HEK293 (cell line): Measurements from ENCODE around the gene PALM3.

Experiments
- GLI4 ChIP-seq: fragments of 450-650 bp; formaldehyde crosslinking; IDR thresholded peaks from 2 replicates; pipeline ENCODE4 v1.5.1; 2016; ENCODE audit warnings: missing biosample characterization, missing genetic modification characterization
- GLIS2 ChIP-seq: fragments of 450-650 bp; formaldehyde crosslinking; IDR thresholded peaks from 2 replicates; pipeline ENCODE4 v1.5.1; 2016; ENCODE audit warnings: missing biosample characterization, missing genetic modification characterization
- HOXC10 ChIP-seq: sonication (generic); formaldehyde crosslinking; IDR thresholded peaks from 2 replicates; pipeline ENCODE4 v1.8.1; 2023; ENCODE audit warnings: mild to moderate bottlenecking, missing genetic modification reagents
- HOXD13 ChIP-seq: sonication (generic); formaldehyde crosslinking; IDR thresholded peaks from 2 replicates; pipeline ENCODE4 v1.8.0; 2022; ENCODE audit warnings: missing genetic modification reagents, borderline replicate concordance
- KLF10 ChIP-seq: fragments of 450-650 bp; IDR thresholded peaks from 2 replicates; pipeline ENCODE4 v1.5.1; 2018; ENCODE audit warnings: missing biosample characterization, mild to moderate bottlenecking, missing genetic modification characterization
- MYNN ChIP-seq: fragments of 450-650 bp; formaldehyde crosslinking; IDR thresholded peaks from 2 replicates; pipeline ENCODE4 v1.5.1; 2016; ENCODE audit warnings: missing biosample characterization, missing genetic modification characterization, borderline replicate concordance
- OSR2 ChIP-seq: fragments of 450-650 bp; formaldehyde crosslinking; IDR thresholded peaks from 2 replicates; pipeline ENCODE4 v1.5.1; 2016; ENCODE audit warnings: missing biosample characterization, missing genetic modification characterization
- OVOL3 ChIP-seq: fragments of 450-650 bp; formaldehyde crosslinking; IDR thresholded peaks from 2 replicates; pipeline ENCODE4 v1.5.1; 2016; ENCODE audit warnings: missing biosample characterization, missing genetic modification characterization
- SALL2 ChIP-seq: fragments of 450-650 bp; formaldehyde crosslinking; IDR thresholded peaks from 2 replicates; pipeline ENCODE4 v1.5.0; 2017; ENCODE audit warnings: missing biosample characterization, mild to moderate bottlenecking, missing genetic modification characterization, borderline replicate concordance
- SCRT2 ChIP-seq: fragments of 450-650 bp; formaldehyde crosslinking; IDR thresholded peaks from 2 replicates; pipeline ENCODE4 v1.5.1; 2016; ENCODE audit warnings: missing biosample characterization, missing genetic modification characterization
- YY2 ChIP-seq: fragments of 450-650 bp; formaldehyde crosslinking; IDR thresholded peaks from 2 replicates; pipeline ENCODE4 v1.5.1; 2016; ENCODE audit warnings: missing biosample characterization, missing genetic modification characterization
- ZNF112 ChIP-seq: fragments of 450-650 bp; formaldehyde crosslinking; IDR thresholded peaks from 2 replicates; pipeline ENCODE4 v1.5.0; 2017; ENCODE audit warnings: missing biosample characterization, missing genetic modification characterization
- ZNF132 ChIP-seq: fragments of 450-650 bp; formaldehyde crosslinking; IDR thresholded peaks from 2 replicates; pipeline ENCODE4 v1.5.1; 2017; ENCODE audit warnings: missing biosample characterization, missing genetic modification characterization, borderline replicate concordance
- ZNF155 ChIP-seq: fragments of 450-650 bp; formaldehyde crosslinking; IDR thresholded peaks from 2 replicates; pipeline ENCODE4 v1.5.1; 2016; ENCODE audit warnings: missing biosample characterization, missing genetic modification characterization
- ZNF16 ChIP-seq: fragments of 450-650 bp; formaldehyde crosslinking; IDR thresholded peaks from 2 replicates; pipeline ENCODE4 v1.5.1; 2016; ENCODE audit warnings: low read depth, missing biosample characterization, missing genetic modification characterization
- ZNF202 ChIP-seq: fragments of 450-650 bp; formaldehyde crosslinking; IDR thresholded peaks from 2 replicates; pipeline ENCODE4 v1.5.1; 2016; ENCODE audit warnings: missing biosample characterization, missing genetic modification characterization, borderline replicate concordance
- ZNF23 ChIP-seq: fragments of 450-650 bp; formaldehyde crosslinking; IDR thresholded peaks from 2 replicates; pipeline ENCODE4 v1.5.1; 2016; ENCODE audit warnings: missing biosample characterization, missing genetic modification characterization, borderline replicate concordance
- ZNF24 ChIP-seq: fragments of 450-650 bp; formaldehyde crosslinking; IDR thresholded peaks from 2 replicates; pipeline ENCODE4 v1.5.1; 2016; ENCODE audit warnings: missing biosample characterization, missing genetic modification characterization
- ZNF302 ChIP-seq: fragments of 450-650 bp; formaldehyde crosslinking; IDR thresholded peaks from 2 replicates; pipeline ENCODE4 v1.5.1; 2016; ENCODE audit warnings: missing biosample characterization, missing genetic modification characterization, low read depth
- ZNF335 ChIP-seq: fragments of 450-650 bp; formaldehyde crosslinking; conservative IDR thresholded peaks from 2 replicates; pipeline ENCODE4 v1.5.1; 2016; ENCODE audit warnings: missing biosample characterization, missing genetic modification characterization
- ZNF354C ChIP-seq: fragments of 450-650 bp; formaldehyde crosslinking; IDR thresholded peaks from 2 replicates; pipeline ENCODE4 v1.5.1; 2016; ENCODE audit warnings: missing biosample characterization, missing genetic modification characterization, low read depth, borderline replicate concordance
- ZNF585B ChIP-seq: fragments of 450-650 bp; formaldehyde crosslinking; IDR thresholded peaks from 2 replicates; pipeline ENCODE4 v1.5.1; 2016; ENCODE audit warnings: missing biosample characterization, missing genetic modification characterization
- ZNF654 ChIP-seq: fragments of 450-650 bp; formaldehyde crosslinking; IDR thresholded peaks from 2 replicates; pipeline ENCODE4 v1.5.1; 2016; ENCODE audit warnings: low read depth, missing biosample characterization, missing genetic modification characterization
- ZNF777 ChIP-seq: fragments of 450-650 bp; formaldehyde crosslinking; IDR thresholded peaks from 2 replicates; pipeline ENCODE4 v1.5.1; 2017; ENCODE audit warnings: missing biosample characterization, missing genetic modification characterization, borderline replicate concordance
- ZNF843 ChIP-seq: fragments of 450-650 bp; formaldehyde crosslinking; IDR thresholded peaks from 2 replicates; pipeline ENCODE4 v1.5.1; 2016; ENCODE audit warnings: missing biosample characterization, missing genetic modification characterization
- TF ChIP-seq, protein P1 (sequence below): fragments of 450-650 bp; formaldehyde crosslinking; IDR thresholded peaks from 2 replicates; pipeline ENCODE4 v1.5.1; 2016; ENCODE audit warnings: missing biosample characterization, missing genetic modification characterization
- TF ChIP-seq, protein P2 (sequence below): fragments of 450-650 bp; formaldehyde crosslinking; IDR thresholded peaks from 2 replicates; pipeline ENCODE4 v1.5.1; 2016; ENCODE audit warnings: missing biosample characterization, missing genetic modification characterization
- TF ChIP-seq, protein P3 (sequence below): fragments of 450-650 bp; formaldehyde crosslinking; IDR thresholded peaks from 2 replicates; pipeline ENCODE4 v1.5.1; 2016; ENCODE audit warnings: missing biosample characterization, missing genetic modification characterization
- TF ChIP-seq, protein P4 (sequence below): fragments of 450-650 bp; formaldehyde crosslinking; IDR thresholded peaks from 2 replicates; pipeline ENCODE4 v1.5.1; 2017; ENCODE audit warnings: missing biosample characterization, missing genetic modification characterization
- TF ChIP-seq, protein P5 (sequence below): fragments of 450-650 bp; formaldehyde crosslinking; IDR thresholded peaks from 2 replicates; pipeline ENCODE4 v1.5.1; 2017; ENCODE audit warnings: missing biosample characterization, missing genetic modification characterization
- TF ChIP-seq, protein P6 (sequence below): fragments of 450-650 bp; formaldehyde crosslinking; IDR thresholded peaks from 2 replicates; pipeline ENCODE4 v1.5.1; 2016; ENCODE audit warnings: missing biosample characterization, missing genetic modification characterization

PALM3 gene

DNA sequence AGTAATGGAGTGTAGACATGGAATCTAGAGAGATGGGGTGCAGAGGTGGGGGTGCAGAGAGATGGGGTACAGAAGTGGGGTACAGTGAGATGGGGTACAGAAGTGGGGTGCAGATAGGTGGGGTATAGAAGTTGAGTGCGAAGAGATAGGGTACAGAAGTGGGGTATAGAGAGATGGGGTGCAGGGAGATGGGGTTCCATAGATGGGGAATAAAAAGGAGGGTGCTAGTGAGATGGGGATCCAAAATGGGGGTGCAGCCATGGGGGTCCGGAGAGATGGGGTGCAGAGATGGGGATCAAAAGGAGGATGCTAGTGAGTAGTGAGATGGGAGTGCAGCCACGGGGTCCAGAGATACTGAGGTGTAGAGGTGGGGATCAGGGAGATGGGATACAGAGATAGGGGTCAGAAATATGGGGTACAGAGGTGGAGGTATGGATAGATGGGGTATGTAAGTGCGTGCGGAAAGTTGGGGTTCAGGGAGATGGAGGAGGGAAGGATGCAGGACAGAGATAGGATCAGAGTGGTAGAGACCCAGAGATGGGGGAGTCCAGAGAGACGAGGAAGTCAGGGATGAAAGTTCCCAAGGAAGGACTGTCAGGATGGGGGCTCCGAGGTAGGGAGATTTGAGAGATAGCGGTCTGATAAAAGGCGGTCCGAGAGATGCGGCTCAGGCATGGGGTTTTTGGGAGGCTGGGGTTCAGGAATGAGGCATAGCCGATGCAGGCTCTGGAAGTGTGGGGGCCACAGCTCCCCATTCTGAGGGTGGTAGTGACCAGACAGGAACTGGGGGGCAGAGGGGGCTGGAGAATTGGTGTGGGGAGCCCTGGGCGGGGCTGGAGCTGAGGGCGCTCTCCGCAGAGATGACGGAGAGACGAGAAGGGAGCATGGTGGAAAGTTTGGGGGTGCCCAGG, 3.4 kb downstream of the PALM3 start (continued):
- TF ChIP-seq, protein P1, sequence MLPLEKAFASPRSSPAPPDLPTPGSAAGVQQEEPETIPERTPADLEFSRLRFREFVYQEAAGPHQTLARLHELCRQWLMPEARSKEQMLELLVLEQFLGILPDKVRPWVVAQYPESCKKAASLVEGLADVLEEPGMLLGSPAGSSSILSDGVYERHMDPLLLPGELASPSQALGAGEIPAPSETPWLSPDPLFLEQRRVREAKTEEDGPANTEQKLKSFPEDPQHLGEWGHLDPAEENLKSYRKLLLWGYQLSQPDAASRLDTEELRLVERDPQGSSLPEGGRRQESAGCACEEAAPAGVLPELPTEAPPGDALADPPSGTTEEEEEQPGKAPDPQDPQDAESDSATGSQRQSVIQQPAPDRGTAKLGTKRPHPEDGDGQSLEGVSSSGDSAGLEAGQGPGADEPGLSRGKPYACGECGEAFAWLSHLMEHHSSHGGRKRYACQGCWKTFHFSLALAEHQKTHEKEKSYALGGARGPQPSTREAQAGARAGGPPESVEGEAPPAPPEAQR (tag by site-specific recombination) = no peak
- no peak for TF ChIP-seq SALL2 (tag by site-specific recombination)
- TF ChIP-seq, protein P2, sequence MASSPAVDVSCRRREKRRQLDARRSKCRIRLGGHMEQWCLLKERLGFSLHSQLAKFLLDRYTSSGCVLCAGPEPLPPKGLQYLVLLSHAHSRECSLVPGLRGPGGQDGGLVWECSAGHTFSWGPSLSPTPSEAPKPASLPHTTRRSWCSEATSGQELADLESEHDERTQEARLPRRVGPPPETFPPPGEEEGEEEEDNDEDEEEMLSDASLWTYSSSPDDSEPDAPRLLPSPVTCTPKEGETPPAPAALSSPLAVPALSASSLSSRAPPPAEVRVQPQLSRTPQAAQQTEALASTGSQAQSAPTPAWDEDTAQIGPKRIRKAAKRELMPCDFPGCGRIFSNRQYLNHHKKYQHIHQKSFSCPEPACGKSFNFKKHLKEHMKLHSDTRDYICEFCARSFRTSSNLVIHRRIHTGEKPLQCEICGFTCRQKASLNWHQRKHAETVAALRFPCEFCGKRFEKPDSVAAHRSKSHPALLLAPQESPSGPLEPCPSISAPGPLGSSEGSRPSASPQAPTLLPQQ (tag by site-specific recombination) = no peak
- TF ChIP-seq HOXD13 (CRISPR knock-in tag) = no peak
- TF ChIP-seq ZNF335 (tag by site-specific recombination) = no peak
- TF ChIP-seq ZNF155 (tag by site-specific recombination) = 0 out of 2 replicates have a peak, but pooled peaks have one; percentile 10
- TF ChIP-seq, protein P3, sequence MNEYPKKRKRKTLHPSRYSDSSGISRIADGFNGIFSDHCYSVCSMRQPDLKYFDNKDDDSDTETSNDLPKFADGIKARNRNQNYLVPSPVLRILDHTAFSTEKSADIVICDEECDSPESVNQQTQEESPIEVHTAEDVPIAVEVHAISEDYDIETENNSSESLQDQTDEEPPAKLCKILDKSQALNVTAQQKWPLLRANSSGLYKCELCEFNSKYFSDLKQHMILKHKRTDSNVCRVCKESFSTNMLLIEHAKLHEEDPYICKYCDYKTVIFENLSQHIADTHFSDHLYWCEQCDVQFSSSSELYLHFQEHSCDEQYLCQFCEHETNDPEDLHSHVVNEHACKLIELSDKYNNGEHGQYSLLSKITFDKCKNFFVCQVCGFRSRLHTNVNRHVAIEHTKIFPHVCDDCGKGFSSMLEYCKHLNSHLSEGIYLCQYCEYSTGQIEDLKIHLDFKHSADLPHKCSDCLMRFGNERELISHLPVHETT (tag by site-specific recombination) = no peak
- TF ChIP-seq ZNF202 = no peak
- TF ChIP-seq ZNF112 (tag by site-specific recombination) = no peak
- TF ChIP-seq ZNF302 = no peak
- no peak for TF ChIP-seq ZNF24 (tag by site-specific recombination)
- TF ChIP-seq, protein P4, sequence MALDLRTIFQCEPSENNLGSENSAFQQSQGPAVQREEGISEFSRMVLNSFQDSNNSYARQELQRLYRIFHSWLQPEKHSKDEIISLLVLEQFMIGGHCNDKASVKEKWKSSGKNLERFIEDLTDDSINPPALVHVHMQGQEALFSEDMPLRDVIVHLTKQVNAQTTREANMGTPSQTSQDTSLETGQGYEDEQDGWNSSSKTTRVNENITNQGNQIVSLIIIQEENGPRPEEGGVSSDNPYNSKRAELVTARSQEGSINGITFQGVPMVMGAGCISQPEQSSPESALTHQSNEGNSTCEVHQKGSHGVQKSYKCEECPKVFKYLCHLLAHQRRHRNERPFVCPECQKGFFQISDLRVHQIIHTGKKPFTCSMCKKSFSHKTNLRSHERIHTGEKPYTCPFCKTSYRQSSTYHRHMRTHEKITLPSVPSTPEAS (tag by site-specific recombination) = 0 out of 2 replicates have a peak, but pooled peaks have one; percentile 11
- TF ChIP-seq, protein P5, sequence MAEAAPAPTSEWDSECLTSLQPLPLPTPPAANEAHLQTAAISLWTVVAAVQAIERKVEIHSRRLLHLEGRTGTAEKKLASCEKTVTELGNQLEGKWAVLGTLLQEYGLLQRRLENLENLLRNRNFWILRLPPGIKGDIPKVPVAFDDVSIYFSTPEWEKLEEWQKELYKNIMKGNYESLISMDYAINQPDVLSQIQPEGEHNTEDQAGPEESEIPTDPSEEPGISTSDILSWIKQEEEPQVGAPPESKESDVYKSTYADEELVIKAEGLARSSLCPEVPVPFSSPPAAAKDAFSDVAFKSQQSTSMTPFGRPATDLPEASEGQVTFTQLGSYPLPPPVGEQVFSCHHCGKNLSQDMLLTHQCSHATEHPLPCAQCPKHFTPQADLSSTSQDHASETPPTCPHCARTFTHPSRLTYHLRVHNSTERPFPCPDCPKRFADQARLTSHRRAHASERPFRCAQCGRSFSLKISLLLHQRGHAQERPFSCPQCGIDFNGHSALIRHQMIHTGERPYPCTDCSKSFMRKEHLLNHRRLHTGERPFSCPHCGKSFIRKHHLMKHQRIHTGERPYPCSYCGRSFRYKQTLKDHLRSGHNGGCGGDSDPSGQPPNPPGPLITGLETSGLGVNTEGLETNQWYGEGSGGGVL (tag by site-specific recombination) = no peak
- no peak for TF ChIP-seq OVOL3 (tag by site-specific recombination)
- TF ChIP-seq ZNF23 (tag by site-specific recombination) = no peak; the same call in 1 of the 2 replicates
- no peak for TF ChIP-seq GLI4 (tag by site-specific recombination)
- no peak for TF ChIP-seq ZNF777
- TF ChIP-seq ZNF654 = no peak
- TF ChIP-seq GLIS2 (tag by site-specific recombination) = no peak
- no peak for TF ChIP-seq ZNF585B (tag by site-specific recombination)
- no peak for TF ChIP-seq ZNF16 (tag by site-specific recombination)
- no peak for TF ChIP-seq ZNF843 (tag by site-specific recombination)
- no peak for TF ChIP-seq HOXC10 (CRISPR knock-in tag)
- TF ChIP-seq ZNF132 (tag by site-specific recombination) = no peak
- TF ChIP-seq YY2 (tag by site-specific recombination) = no peak
- no peak for TF ChIP-seq SCRT2 (tag by site-specific recombination)
- no peak for TF ChIP-seq ZNF354C (tag by site-specific recombination)
- no peak for TF ChIP-seq MYNN
- no peak for TF ChIP-seq OSR2 (tag by site-specific recombination)
- TF ChIP-seq, protein P6, sequence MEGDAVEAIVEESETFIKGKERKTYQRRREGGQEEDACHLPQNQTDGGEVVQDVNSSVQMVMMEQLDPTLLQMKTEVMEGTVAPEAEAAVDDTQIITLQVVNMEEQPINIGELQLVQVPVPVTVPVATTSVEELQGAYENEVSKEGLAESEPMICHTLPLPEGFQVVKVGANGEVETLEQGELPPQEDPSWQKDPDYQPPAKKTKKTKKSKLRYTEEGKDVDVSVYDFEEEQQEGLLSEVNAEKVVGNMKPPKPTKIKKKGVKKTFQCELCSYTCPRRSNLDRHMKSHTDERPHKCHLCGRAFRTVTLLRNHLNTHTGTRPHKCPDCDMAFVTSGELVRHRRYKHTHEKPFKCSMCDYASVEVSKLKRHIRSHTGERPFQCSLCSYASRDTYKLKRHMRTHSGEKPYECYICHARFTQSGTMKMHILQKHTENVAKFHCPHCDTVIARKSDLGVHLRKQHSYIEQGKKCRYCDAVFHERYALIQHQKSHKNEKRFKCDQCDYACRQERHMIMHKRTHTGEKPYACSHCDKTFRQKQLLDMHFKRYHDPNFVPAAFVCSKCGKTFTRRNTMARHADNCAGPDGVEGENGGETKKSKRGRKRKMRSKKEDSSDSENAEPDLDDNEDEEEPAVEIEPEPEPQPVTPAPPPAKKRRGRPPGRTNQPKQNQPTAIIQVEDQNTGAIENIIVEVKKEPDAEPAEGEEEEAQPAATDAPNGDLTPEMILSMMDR (tag by site-specific recombination) = no peak
- TF ChIP-seq KLF10 (tag by site-specific recombination) = no peak
